ENCODE results near the gene SLC16A3. TPM values are rescaled to one million over a fixed set of nuclear protein-coding genes. Genes with fewer than 3 reads are reported as not detected.
"Not testable (repeated sequence)": the region's sequence is repeated elsewhere in the genome, so short reads cannot be mapped to it uniquely, and the experiment has no call there.

The SLC16A3 gene
- 344 and 355 TPM in 2 replicates for total RNA-seq (2014; rRNA removed; shearing (Covaris generic))
- 262 and 360 TPM in 2 replicates for polyA plus RNA-seq (2015; cell fraction: cytosol; rRNA removed)
- 286 and 310 TPM in 2 replicates for polyA plus RNA-seq (2015; cell fraction: nucleus; rRNA removed)

GRCh38 chr17:82228842-82229697, at the start of gene SLC16A3:
TSS of gene SLC16A3 (plus strand) at chr17:82229042. CDS start at chr17:82236009, 6,967 bp downstream.
- DNase-seq (ENCODE audit: low read depth) = peak; percentile 58

DNA sequence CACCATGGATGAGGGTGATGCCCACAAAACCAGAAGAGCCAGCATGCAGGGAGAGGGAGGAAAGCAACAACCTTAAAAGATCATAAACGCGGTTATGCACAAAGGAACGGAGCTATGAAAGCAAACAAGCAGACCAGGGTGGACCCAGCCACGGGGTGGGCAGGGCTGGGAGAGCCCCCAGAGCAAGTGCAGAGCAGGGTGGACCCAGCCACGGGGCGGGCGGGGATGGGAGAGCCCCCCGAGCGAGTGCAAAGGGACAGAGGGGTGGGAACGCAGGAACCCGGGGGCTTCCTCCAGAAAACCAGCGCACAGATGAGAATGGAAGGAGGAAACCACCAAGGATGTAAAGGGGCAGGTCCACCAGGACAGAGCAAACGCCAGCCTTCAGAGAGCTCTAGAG, 49.4 kb upstream of the SLC16A3 start:
- no peak for DNase-seq (ENCODE audit: low read depth)

DNA sequence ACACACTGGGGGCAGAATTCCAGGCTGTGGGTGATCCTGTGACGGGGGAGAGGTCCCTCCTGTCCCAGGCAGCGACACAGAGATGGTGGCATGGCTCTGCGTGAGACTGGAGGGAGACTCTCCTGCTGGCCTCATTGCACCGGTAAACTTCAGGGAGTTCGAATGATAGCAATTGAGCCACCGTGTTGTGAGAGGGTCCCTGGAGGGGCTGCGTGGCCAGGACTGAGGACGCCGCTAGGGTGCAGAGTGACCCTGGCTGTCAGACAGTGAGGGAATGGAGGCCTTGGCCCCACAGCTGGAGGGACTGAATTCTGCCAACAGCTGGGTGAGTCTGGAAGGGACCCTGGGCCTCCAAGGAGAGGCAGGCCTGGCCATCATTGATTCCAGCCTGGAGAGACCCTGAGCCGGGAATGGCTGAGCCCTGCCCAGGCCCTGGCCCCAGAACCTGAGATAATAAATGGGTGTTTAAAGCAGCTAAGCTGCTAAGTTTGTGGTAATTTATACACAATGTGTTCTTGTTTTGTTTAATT, 48.8 kb upstream of the SLC16A3 start:
- no peak for DNase-seq (ENCODE audit: low read depth)

DNA sequence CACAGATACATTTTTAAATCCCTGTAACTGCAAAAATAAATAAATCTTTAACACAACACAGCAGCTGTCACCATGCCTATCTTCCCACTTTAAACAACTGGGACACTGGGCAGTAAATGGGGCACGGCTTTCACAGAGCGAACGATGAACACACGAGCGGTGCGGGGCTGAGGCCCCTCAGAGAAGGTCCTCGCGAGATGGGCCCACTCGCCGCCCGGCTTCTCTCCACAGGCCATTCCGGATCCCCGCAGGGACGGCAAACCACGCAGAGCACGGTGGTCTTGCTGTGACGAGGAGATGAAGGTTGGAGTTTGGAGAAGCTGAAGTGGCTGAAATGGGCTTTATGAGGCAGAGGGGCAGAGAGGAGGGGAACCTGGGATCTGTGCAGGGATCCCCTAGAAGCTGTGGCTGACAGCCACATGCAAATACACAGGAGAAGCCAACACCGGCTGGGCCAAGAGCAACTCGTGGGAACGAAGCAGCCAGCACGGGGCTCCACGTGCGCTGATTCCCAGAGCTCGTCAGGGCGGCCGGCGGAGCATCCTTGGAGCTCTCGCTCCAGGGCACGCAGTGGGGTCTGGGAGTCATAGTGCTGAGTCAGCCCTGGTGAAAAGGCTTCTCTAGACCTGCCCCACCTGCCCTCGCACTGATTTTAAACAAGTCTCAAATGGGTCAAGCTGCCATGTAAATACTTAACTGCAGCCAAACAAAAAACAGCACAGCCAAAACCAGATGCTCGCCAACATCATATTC, 47.9 kb upstream of the SLC16A3 start:
- DNase-seq (ENCODE audit: low read depth) = no peak

DNA sequence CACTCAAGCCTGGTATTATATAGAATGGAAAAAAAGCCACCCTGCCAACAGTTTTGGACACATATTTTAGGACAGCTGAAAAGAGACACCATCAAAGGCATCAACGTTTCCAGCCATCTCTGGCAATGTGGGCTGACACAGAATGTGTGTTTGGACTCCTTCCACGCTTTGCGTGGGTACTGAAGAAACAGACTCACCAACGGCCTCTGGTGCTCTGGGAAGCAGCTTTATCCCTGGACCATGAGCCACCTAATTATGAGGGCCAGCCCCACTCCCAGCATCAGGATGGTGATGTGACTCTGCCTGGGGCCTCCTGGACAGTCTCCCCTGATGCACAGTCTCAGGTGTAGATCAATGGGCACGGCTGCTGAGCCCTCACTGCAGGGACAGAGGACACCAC, 44.1 kb upstream of the SLC16A3 start:
- DNase-seq (ENCODE audit: low read depth) = no peak

GRCh38 chr17:82186221-82186620, 42.6 kb upstream of the SLC16A3 start:
- DNase-seq (ENCODE audit: low read depth) = no peak

DNA sequence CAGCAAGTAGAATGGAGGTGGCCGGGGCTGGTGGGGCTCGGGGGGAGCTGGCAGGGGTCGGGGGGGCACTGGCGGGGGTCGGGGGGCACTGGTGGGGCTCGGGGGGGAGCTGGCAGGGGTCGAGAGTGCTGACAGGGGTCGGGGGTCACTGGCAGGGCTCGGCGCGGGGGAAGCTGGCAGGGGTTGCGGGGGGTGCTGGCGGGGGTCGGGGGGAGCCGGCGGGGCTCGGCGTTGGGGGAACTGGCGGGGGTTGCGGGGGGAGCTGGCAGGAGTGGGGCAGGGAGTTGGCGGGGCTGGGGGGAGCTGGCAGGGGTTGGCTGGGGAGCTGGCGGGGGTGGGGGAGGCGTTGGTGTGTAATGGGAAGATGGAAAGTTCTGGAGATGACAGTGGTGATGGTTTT, 41.3 kb upstream of the SLC16A3 start:
- DNase-seq (ENCODE audit: low read depth) = no peak

GRCh38 chr17:82188001-82188961, 40.6 kb upstream of the SLC16A3 start:
- DNase-seq (ENCODE audit: low read depth) = no peak

GRCh38 chr17:82193050-82193449, 35.8 kb upstream of the SLC16A3 start:
- DNase-seq (ENCODE audit: low read depth) = not testable (repeated sequence)

- DNase-seq (ENCODE audit: low read depth) = no peak
Observed at GRCh38 chr17:82193520-82194220, 35.2 kb upstream of the SLC16A3 start.

DNA sequence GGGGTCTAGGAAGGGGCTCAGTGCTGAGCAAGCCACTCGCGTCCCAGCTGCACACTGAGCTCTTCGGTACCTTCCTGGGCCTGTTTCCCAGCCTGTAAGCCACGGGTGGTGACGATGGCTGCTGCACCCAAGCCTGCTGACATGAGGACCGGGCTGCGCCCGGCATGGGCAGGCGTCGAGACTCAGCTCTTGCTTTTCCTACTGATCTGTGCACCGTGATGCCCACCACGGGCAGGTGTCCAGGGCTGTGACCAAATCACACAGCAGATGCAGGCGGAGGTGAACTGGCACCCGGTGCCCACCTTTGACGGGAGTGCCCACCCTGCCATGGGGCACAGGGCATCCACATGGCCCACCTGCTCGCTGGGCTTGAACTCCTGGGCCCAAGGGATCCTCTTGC, 34.1 kb upstream of the SLC16A3 start:
- DNase-seq (ENCODE audit: low read depth) = no peak

- no peak for DNase-seq (ENCODE audit: low read depth)
Observed at GRCh38 chr17:82195675-82196672, 32.9 kb upstream of the SLC16A3 start.

DNA sequence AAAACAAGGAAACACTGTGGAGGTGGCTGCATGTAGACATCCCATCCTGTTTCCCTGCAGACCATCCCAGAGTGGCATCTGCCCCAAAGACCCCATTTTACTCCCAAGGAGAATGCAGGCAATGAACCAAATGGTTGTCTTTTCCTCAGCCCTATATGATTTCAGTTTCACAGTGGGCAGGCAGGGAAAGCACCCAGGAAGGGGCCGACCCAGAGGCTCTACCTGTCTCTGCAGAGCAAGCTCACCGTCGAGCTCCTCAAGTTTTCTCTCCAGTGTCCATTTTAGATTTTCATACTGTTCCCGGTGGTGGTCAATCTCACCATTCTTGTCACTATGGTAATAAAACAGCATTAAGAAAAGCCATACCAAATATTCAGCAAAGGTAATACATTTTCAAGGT, 30.8 kb upstream of the SLC16A3 start:
- no peak for DNase-seq (ENCODE audit: low read depth)

DNA sequence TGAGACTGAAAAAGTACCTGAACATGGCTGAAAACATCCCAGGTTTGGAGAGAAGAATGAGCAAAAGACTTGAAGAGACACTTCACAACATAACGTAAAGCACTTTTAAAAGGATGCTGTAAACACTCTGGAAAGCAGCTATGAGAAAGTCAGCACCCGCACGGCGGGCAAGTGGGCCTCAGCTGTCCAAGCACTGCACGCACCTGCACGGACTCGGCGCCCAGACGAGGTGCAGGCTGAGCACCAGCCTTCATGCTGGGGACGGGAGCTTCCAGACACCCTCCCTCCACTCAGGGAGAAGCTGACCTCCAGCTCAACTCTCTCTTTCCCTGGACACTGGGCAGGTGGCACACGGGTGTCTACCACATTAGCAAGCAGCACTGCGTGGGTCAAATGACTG, 29.3 kb upstream of the SLC16A3 start:
- no peak for DNase-seq (ENCODE audit: low read depth)

- no peak for DNase-seq (ENCODE audit: low read depth)
Observed at GRCh38 chr17:82200135-82200534, 28.7 kb upstream of the SLC16A3 start.

- no peak for DNase-seq (ENCODE audit: low read depth)
Observed at GRCh38 chr17:82200743-82201497, 27.9 kb upstream of the SLC16A3 start.

- DNase-seq (ENCODE audit: low read depth) = no peak
Observed at GRCh38 chr17:82201498-82201910, 27.3 kb upstream of the SLC16A3 start.

GRCh38 chr17:82202981-82203380, 25.9 kb upstream of the SLC16A3 start:
- no peak for DNase-seq (ENCODE audit: low read depth)

All from HT1080 (cell line).